K562 (cell line): ENCODE results near the gene BID. TPM values are rescaled to one million over a fixed set of nuclear protein-coding genes. Genes with fewer than 3 reads are reported as not detected.
A peak's percentile ranks its signal among the peaks of the same experiment; 100 is the strongest.

Experiments used
- ATAC-seq: fragments of 200-7000 bp; cut with Tn5 transposase; 3 replicates; pipeline ENCODE4 v1.9.1; 2020; ENCODE audit warnings: moderate library complexity
- BruUV-seq: library from RNA; stranded (reverse); fragments of 400-500 nt; replicated peaks from 2 replicates; lab custom pipeline; 2021; lab: Mats Ljungman, UMichigan
- CTCF ChIA-PET: fragments of 300-600 bp; formaldehyde crosslinking; extraction: SDS; loops from one replicate; lab custom pipeline; 2021; ENCODE audit warnings: low intra/inter-chr PET ratio; lab: Yijun Ruan, JAX
- POLR2A ChIA-PET: fragments of 300-600, 350-650 bp; sonication (Branson Sonifier 250); formaldehyde crosslinking; extraction: SDS; loops from one replicate; lab custom pipeline; 2021; ENCODE audit warnings: antibody characterized with exemption, inconsistent platforms; lab: Yijun Ruan, JAX
- DNase-seq, 4 experiments: peaks; one replicate each; pipeline versions ENCODE4 v3.0.0 to v3.0.0-alpha.2; 2011 to 2018; ENCODE audit warnings: low spot score in 3 of 4, mixed read lengths in 3 of 4; ENCODE audit errors: extremely low read depth in 1 of 4
- FAIRE-seq: peaks from 2 replicates; lab custom pipeline; 2011; peaks lifted over from hg19 to GRCh38; lab: Jason Lieb, UNC
- H2AFZ ChIP-seq: 2 replicates; pipeline ENCODE4 v1.6.0; 2011; ENCODE audit warnings: low read depth, low read length, control low read depth, inconsistent platforms
- H3K27ac ChIP-seq: fragments of 200-600 bp; 3 replicates; pipeline ENCODE4 v1.8.0; 2011; ENCODE audit warnings: low read depth, mild to moderate bottlenecking, control low read depth, inconsistent platforms, low read length, moderate library complexity, mixed read lengths; ENCODE audit errors: extremely low read depth
- H3K27me3 ChIP-seq, 2 experiments: fragments of 300-600 bp in 1 of 2; 2 replicates in 1 of 2; 3 replicates in 1 of 2; pipeline versions ENCODE4 v1.6.0 to v1.8.0; 2011; ENCODE audit warnings: inconsistent platforms in 2 of 2, low read length in 2 of 2, mild to moderate bottlenecking in 1 of 2, mixed read lengths in 1 of 2, moderate library complexity in 1 of 2; ENCODE audit not compliant: control insufficient read depth in 2 of 2, insufficient read depth in 2 of 2
- H3K36me3 ChIP-seq: fragments of 300-600 bp; 3 replicates; pipeline ENCODE4 v1.8.0; 2011; ENCODE audit warnings: mild to moderate bottlenecking, low read length, inconsistent platforms; ENCODE audit not compliant: control insufficient read depth, insufficient read depth
- H3K4me1 ChIP-seq, 2 experiments: fragments of 200-600 bp in 1 of 2; replicated peaks in 1 of 2; 2 replicates in 1 of 2; 3 replicates in 1 of 2; pipeline versions ENCODE4 v1.5.1 to v1.8.0; 2011; ENCODE audit warnings: inconsistent platforms in 2 of 2, low read length in 2 of 2, mild to moderate bottlenecking in 1 of 2, mixed read lengths in 1 of 2, moderate library complexity in 1 of 2; ENCODE audit not compliant: control insufficient read depth in 2 of 2, insufficient read depth in 2 of 2
- H3K4me2 ChIP-seq: 2 replicates; pipeline ENCODE4 v1.6.1; 2011; ENCODE audit warnings: low read length, control low read depth, inconsistent platforms, mixed read lengths; ENCODE audit not compliant: insufficient read depth
- H3K4me3 ChIP-seq: fragments of 200-600 bp; sonication (generic), shearing (Covaris generic); 2 replicates; pipeline ENCODE4 v1.5.1; 2016; ENCODE audit warnings: control low read depth, inconsistent platforms
- H3K79me2 ChIP-seq: fragments of 200-600 bp; 3 replicates; pipeline ENCODE4 v1.8.0; 2011; ENCODE audit warnings: low read length, inconsistent platforms; ENCODE audit not compliant: control insufficient read depth, insufficient read depth
- H3K9ac ChIP-seq, 2 experiments: 2 replicates each; pipeline versions ENCODE4 v1.6.0 to v1.6.1; 2011; ENCODE audit warnings: low read depth in 2 of 2, low read length in 2 of 2, control low read depth in 1 of 2, inconsistent platforms in 1 of 2, mild to moderate bottlenecking in 1 of 2, mixed read lengths in 1 of 2; ENCODE audit not compliant: insufficient read depth in 1 of 2
- H3K9me1 ChIP-seq: one replicate; pipeline ENCODE4 v1.6.0; 2011; ENCODE audit warnings: inconsistent platforms, mild to moderate bottlenecking, low read length, moderate library complexity; ENCODE audit not compliant: control insufficient read depth, insufficient read depth
- H3K9me3 ChIP-seq: replicated peaks from 2 replicates; pipeline ENCODE4 v1.5.1; 2011; ENCODE audit warnings: low read depth, low read length, inconsistent platforms; ENCODE audit not compliant: control insufficient read depth, insufficient read depth
- H4K20me1 ChIP-seq: replicated peaks from 2 replicates; pipeline ENCODE4 v1.6.1; 2011; ENCODE audit warnings: low read length, inconsistent platforms, mixed read lengths; ENCODE audit not compliant: control insufficient read depth, insufficient read depth
- BHLHE40 ChIP-seq: IDR thresholded peaks from 2 replicates; pipeline ENCODE4 v1.6.1; 2011; ENCODE audit warnings: low read length, improper control_type of control experiment
- CAMTA2 ChIP-seq: fragments of 250-450 bp; sonication (Bioruptor Pico); conservative IDR thresholded peaks from 2 replicates; pipeline ENCODE4 v1.5.1; 2022
- CXXC5 ChIP-seq: fragments of 250-450 bp; sonication (Bioruptor Pico); IDR thresholded peaks from 2 replicates; pipeline ENCODE4 v1.8.0; 2022; ENCODE audit warnings: inconsistent platforms, mild to moderate bottlenecking, moderate library complexity
- EWSR1 ChIP-seq: fragments of 450-650 bp; IDR thresholded peaks from 2 replicates; pipeline ENCODE4 v1.6.1; 2018; ENCODE audit warnings: borderline replicate concordance, mild to moderate bottlenecking, low read depth, moderate library complexity; ENCODE audit not compliant: partially characterized antibody
- JUN ChIP-seq, 2 experiments: sonication (generic) in 1 of 2; formaldehyde crosslinking in 1 of 2; IDR thresholded peaks; 2 replicates each; pipeline versions ENCODE4 v1.6.1 to v1.8.0; 2012 to 2022; ENCODE audit warnings: borderline replicate concordance in 2 of 2, mild to moderate bottlenecking in 2 of 2, improper control_type of control experiment in 1 of 2, low read depth in 1 of 2, low read length in 1 of 2, missing genetic modification reagents in 1 of 2
- MEF2A ChIP-seq: IDR thresholded peaks from 2 replicates; pipeline ENCODE4 v1.6.1; 2011; ENCODE audit warnings: low read depth, mild to moderate bottlenecking, low read length, moderate library complexity; ENCODE audit not compliant: control insufficient read depth
- PRMT5 ChIP-seq: sonication (generic); formaldehyde crosslinking; IDR thresholded peaks from 2 replicates; pipeline ENCODE4 v1.5.0; 2020; ENCODE audit warnings: missing genetic modification reagents
- RBM34 ChIP-seq: fragments of 200-400 bp; formaldehyde crosslinking; IDR thresholded peaks from 2 replicates; pipeline ENCODE4 v1.6.1; 2018; ENCODE audit warnings: low read length, borderline replicate concordance; ENCODE audit not compliant: insufficient read depth
- ZEB2 ChIP-seq: fragments of 450-650 bp; IDR thresholded peaks from 2 replicates; pipeline ENCODE4 v1.6.1; 2016
- ZFPM2 ChIP-seq: fragments of 250-450 bp; sonication (Bioruptor Pico); IDR thresholded peaks from 2 replicates; pipeline ENCODE4 v1.5.1; 2022; ENCODE audit warnings: mild to moderate bottlenecking
- WGBS: fragments of 100-300 bp; shearing (Covaris generic); methylation state at CpG from one replicate; pipeline ENCODE4 v1.1.6; 2016; ENCODE audit warnings: low coverage, mixed read lengths; ENCODE audit not compliant: insufficient coverage; ENCODE audit errors: missing lambda C conversion rate; 5-methylcytosine and 5-hydroxymethylcytosine counted together
- in situ Hi-C: fragments of 300-500 bp; cut with MboI; formaldehyde crosslinking; loops from 4 replicates; pipeline ENCODE4 v1.15.0; 2018; ENCODE audit warnings: inconsistent platforms, mixed read lengths
- intact Hi-C: fragments of 100-400 bp; cut with micrococcal nuclease; formaldehyde crosslinking; loops from 2 replicates; pipeline ENCODE4 v1.14.2; 2022
- polyA plus RNA-seq, 8 experiments: library from polyadenylated mRNA; depleted of rRNA in 4 of 8; stranded (reverse) in 5 of 8; unstranded in 3 of 8; fragments of >200 nt; fragmentation: Nextera tagmentation in 2 of 8; fragmentation: Illumina TruSeq in 1 of 8; extraction: Ambion mirVana in 2 of 8; extraction: Trizol in 1 of 8; gene quantifications; 2 replicates each; pipeline versions ENCODE4 v1.2.1 to v1.2.3, GENCODE V29; 2011 to 2014; ENCODE audit warnings: inconsistent platforms in 1 of 8, missing spikeins in 1 of 8
- total RNA-seq, 7 experiments: library from RNA; depleted of rRNA in 6 of 7; stranded (reverse); fragments of >200 nt in 6 of 7; fragmentation: Illumina TruSeq in 2 of 7; extraction: Trizol in 2 of 7; gene quantifications; 2 replicates each; pipeline versions ENCODE4 v1.2.1 to v1.2.3, GENCODE V29; 2011 to 2021; ENCODE audit warnings: low replicate concordance in 1 of 7
- TF ChIP-seq, protein P1 (sequence below): fragments of 250-450 bp; sonication (Bioruptor Pico); IDR thresholded peaks from 2 replicates; pipeline ENCODE4 v1.4.0; 2020; ENCODE audit warnings: mild to moderate bottlenecking
- TF ChIP-seq, protein P2 (sequence below): fragments of 250-450 bp; sonication (Bioruptor Pico); IDR thresholded peaks from 2 replicates; pipeline ENCODE4 v1.5.0; 2021; ENCODE audit warnings: mild to moderate bottlenecking, borderline replicate concordance
- TF ChIP-seq, protein P3 (sequence below), 3 experiments: IDR thresholded peaks in 2 of 3; conservative IDR thresholded peaks in 1 of 3; 2 replicates each; pipeline ENCODE4 v1.5.1; 2011 to 2012; ENCODE audit warnings: low read length in 3 of 3, mild to moderate bottlenecking in 3 of 3, control low read depth in 2 of 3, improper control_type of control experiment in 1 of 3, inconsistent platforms in 1 of 3, low read depth in 1 of 3, mixed read lengths in 1 of 3, moderate library complexity in 1 of 3; ENCODE audit not compliant: insufficient read depth in 2 of 3
- TF ChIP-seq, protein P4 (sequence below): sonication (generic); formaldehyde crosslinking; IDR thresholded peaks from 2 replicates; pipeline ENCODE4 v1.9.0; 2022; ENCODE audit warnings: mild to moderate bottlenecking, missing genetic modification reagents

The BID gene
- total and polyA plus RNA-seq, 9 of the 15 experiments (the other 6 are each of a cell fraction or from before 2014, with no cell fraction given) = 5.2 to 209 (median 63.7) TPM

DNA sequence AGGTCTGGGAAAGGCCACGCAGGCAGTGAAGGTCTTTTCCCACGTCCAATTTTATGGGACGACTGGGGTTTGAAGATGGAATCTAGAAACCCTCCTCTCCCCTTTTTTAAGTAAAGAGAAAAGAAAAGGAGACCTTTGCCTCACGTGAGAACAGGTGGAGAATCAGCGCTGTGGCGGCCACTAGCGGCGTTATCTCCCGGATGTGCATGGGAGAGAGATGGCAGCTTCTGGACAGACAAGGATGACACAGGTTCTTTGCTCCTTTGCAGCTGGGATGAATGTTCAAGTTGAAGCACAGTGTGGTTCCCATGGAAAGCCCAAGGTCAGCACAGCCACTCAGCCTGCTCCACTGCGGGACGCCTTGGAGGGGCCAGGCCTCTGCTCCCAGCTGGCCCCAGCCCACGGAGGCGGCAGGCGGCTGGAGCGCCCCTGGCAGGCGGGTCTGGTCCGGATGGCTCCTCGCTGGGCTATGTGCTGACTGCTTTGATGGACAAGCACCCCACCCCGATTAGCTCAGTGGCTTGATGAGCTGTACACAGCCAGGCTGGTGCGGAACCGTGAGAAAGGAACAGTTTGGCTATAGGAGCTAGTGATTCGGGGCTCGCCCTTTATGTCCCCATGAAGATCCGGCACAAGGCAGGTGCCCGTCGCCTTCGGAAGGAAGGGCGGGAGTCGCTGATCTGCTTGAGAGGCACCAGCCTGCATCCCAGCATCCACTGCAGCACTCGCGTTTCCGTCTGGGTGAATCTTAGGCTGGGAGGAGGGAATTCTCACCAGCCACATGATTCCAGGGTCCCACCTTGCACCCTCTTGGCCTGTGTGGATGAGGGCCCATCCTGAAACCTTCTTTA lies 14.5 kb upstream of the BID start:
- H4K20me1 ChIP-seq = peaks cover 12% of the 10 kb centered on the region; the same call in 1 of the 2 replicates
- no peak overlapping the region for H3K27ac ChIP-seq
- H3K9me3 ChIP-seq = no peaks in the 10 kb centered on the region
- intact Hi-C loops = loop anchor here (5.0 kb wide), 1 partner anchor 151 kb away; the partner anchor contains the start of gene BCL2L13
- peak; percentile 83 for FAIRE-seq
- H2AFZ ChIP-seq = no peak overlapping the region
- peak; percentile 59 to 71 (median 66) for DNase-seq
- no peaks in the 10 kb centered on the region; the same call in 2 of the 3 replicates for H3K36me3 ChIP-seq
- BruUV-seq = no TSS peak
- in situ Hi-C loops = no loop called here
- no peaks in the 10 kb centered on the region for H3K27me3 ChIP-seq
- no peak overlapping the region for H3K4me2 ChIP-seq
- H3K9ac ChIP-seq = peak overlapping the region in 1 of 2 experiments; percentile 57; a peak in 2 of 4 replicates
- peaks cover 8% of the 10 kb centered on the region for H3K9me1 ChIP-seq
- 58% methylated on average over 30 of the region's 32 CpGs for WGBS
- CTCF ChIA-PET = no interaction called here
- POLR2A ChIA-PET = interaction anchor here (0.6 to 6.0 kb wide), 5 partner anchors 16 to 474 kb away, joined by 3 to 54 read pairs (median 3); partner anchors contain the start of gene BID
- H3K4me3 ChIP-seq = no peak overlapping the region
- peak; percentile 25 for ATAC-seq
- H3K4me1 ChIP-seq = peaks cover 36 to 68% of the 10 kb centered on the region in 2 experiments; a peak in 4 of 5 replicates
- H3K79me2 ChIP-seq = no peaks in the 10 kb centered on the region
- TF ChIP-seq, protein P1, sequence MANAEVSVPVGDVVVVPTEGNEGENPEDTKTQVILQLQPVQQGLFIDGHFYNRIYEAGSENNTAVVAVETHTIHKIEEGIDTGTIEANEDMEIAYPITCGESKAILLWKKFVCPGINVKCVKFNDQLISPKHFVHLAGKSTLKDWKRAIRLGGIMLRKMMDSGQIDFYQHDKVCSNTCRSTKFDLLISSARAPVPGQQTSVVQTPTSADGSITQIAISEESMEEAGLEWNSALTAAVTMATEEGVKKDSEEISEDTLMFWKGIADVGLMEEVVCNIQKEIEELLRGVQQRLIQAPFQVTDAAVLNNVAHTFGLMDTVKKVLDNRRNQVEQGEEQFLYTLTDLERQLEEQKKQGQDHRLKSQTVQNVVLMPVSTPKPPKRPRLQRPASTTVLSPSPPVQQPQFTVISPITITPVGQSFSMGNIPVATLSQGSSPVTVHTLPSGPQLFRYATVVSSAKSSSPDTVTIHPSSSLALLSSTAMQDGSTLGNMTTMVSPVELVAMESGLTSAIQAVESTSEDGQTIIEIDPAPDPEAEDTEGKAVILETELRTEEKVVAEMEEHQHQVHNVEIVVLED = no peak
- TF ChIP-seq, protein P2, sequence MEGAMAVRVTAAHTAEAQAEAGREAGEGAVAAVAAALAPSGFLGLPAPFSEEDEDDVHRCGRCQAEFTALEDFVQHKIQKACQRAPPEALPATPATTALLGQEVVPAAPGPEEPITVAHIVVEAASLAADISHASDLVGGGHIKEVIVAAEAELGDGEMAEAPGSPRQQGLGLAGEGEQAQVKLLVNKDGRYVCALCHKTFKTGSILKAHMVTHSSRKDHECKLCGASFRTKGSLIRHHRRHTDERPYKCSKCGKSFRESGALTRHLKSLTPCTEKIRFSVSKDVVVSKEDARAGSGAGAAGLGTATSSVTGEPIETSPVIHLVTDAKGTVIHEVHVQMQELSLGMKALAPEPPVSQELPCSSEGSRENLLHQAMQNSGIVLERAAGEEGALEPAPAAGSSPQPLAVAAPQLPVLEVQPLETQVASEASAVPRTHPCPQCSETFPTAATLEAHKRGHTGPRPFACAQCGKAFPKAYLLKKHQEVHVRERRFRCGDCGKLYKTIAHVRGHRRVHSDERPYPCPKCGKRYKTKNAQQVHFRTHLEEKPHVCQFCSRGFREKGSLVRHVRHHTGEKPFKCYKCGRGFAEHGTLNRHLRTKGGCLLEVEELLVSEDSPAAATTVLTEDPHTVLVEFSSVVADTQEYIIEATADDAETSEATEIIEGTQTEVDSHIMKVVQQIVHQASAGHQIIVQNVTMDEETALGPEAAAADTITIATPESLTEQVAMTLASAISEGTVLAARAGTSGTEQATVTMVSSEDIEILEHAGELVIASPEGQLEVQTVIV (CRISPR knock-in tag) = no peak
- TF ChIP-seq CXXC5 (peak; percentile 37; the same call in 1 of the 2 replicates), JUN (IDR thresholded peaks at IDR 0.05; ENCODE audit: borderline replicate concordance, low read depth, low read length) (no peak), JUN (CRISPR knock-in tag; IDR thresholded peaks at IDR 0.05; ENCODE audit: borderline replicate concordance) (no peak), MEF2A (no peak), ZFPM2 (CRISPR knock-in tag) (no peak), ZEB2 (peak; percentile 58; the same call in 1 of the 2 replicates), BHLHE40 (peak; percentile 97), RBM34 (no peak), PRMT5 (CRISPR knock-in tag) (no peak), CAMTA2 (CRISPR knock-in tag) (no peak), EWSR1 (no peak)
- TF ChIP-seq, protein P3, sequence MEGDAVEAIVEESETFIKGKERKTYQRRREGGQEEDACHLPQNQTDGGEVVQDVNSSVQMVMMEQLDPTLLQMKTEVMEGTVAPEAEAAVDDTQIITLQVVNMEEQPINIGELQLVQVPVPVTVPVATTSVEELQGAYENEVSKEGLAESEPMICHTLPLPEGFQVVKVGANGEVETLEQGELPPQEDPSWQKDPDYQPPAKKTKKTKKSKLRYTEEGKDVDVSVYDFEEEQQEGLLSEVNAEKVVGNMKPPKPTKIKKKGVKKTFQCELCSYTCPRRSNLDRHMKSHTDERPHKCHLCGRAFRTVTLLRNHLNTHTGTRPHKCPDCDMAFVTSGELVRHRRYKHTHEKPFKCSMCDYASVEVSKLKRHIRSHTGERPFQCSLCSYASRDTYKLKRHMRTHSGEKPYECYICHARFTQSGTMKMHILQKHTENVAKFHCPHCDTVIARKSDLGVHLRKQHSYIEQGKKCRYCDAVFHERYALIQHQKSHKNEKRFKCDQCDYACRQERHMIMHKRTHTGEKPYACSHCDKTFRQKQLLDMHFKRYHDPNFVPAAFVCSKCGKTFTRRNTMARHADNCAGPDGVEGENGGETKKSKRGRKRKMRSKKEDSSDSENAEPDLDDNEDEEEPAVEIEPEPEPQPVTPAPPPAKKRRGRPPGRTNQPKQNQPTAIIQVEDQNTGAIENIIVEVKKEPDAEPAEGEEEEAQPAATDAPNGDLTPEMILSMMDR (IDR thresholded peaks at IDR 0.05 in 2 of 3, conservative IDR thresholded peaks at IDR 0.05 in 1 of 3; ENCODE audit: insufficient read depth in 2 of 3, low read depth in 1 of 3, low read length in 3 of 3) = peak; percentile 64 to 75 (median 68)
- TF ChIP-seq, protein P4, sequence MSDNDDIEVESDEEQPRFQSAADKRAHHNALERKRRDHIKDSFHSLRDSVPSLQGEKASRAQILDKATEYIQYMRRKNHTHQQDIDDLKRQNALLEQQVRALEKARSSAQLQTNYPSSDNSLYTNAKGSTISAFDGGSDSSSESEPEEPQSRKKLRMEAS (CRISPR knock-in tag) = no peak
